Activated T-helper 17 cell treated with anti-CD3 and anti-CD28 coated beads, Interleukin-2, amount 50 U/mL, for 72 hours (primary cell): ENCODE data around the gene SSR3. TPM values are rescaled to one million over a fixed set of nuclear protein-coding genes. Genes with fewer than 3 reads are reported as not detected.

Source experiments
- ATAC-seq: fragments of 150-1000 bp; cut with Tn5 transposase; replicated peaks from 2 replicates; pipeline ENCODE4 v1.10.0; 2021; ENCODE audit warnings: mild to moderate bottlenecking, moderate library complexity
- H3K27ac Mint-ChIP-seq: one replicate; pipeline ENCODE4 v1.8.0; 2022; ENCODE audit warnings: mixed read lengths
- H3K27me3 Mint-ChIP-seq: one replicate; pipeline ENCODE4 v1.8.0; 2022; ENCODE audit warnings: mixed read lengths
- H3K36me3 Mint-ChIP-seq: one replicate; pipeline ENCODE4 v1.8.0; 2022; ENCODE audit warnings: low read depth, mild to moderate bottlenecking, mixed read lengths
- H3K4me1 Mint-ChIP-seq: one replicate; pipeline ENCODE4 v1.8.0; 2022; ENCODE audit warnings: mixed read lengths
- H3K4me3 Mint-ChIP-seq: one replicate; pipeline ENCODE4 v1.8.0; 2022; ENCODE audit warnings: mild to moderate bottlenecking, mixed read lengths
- H3K9me3 Mint-ChIP-seq: one replicate; pipeline ENCODE4 v1.8.0; 2022; ENCODE audit warnings: mixed read lengths
- total RNA-seq, 2 donors: library from RNA; stranded (reverse); gene quantifications; one replicate each; pipeline ENCODE4 v1.2.3, GENCODE V29; 2022

SSR3 gene
- total RNA-seq, 2 donors from 2014 or later: 140 to 188 TPM

GRCh38 chr3:156507285-156507684 lies 47.6 kb downstream of the SSR3 start:
- Mint-ChIP-seq H3K4me1 (peaks cover 8% of the 10 kb centered on the region), H3K27me3 (no peaks in the 10 kb centered on the region), H3K9me3 (no peaks in the 10 kb centered on the region), H3K27ac (no peak overlapping the region), H3K4me3 (no peak overlapping the region), H3K36me3 (no peaks in the 10 kb centered on the region)
- ATAC-seq: peak; percentile 86

GRCh38 chr3:156498307-156498706 lies 56.6 kb downstream of the SSR3 start:
- Mint-ChIP-seq H3K4me1 (no peaks in the 10 kb centered on the region), H3K9me3 (peaks cover 4% of the 10 kb centered on the region), H3K27ac (no peak overlapping the region), H3K4me3 (no peak overlapping the region), H3K27me3 (no peaks in the 10 kb centered on the region), H3K36me3 (no peaks in the 10 kb centered on the region)
- no peak for ATAC-seq

- no peak overlapping the region for H3K27ac Mint-ChIP-seq
- ATAC-seq: no peak
Measured at GRCh38 chr3:156497326-156497725, 57.6 kb downstream of the SSR3 start.

GRCh38 chr3:156495816-156496215 lies 59.1 kb downstream of the SSR3 start:
- no peaks in the 10 kb centered on the region for H3K4me1 Mint-ChIP-seq
- ATAC-seq: no peak
- no peak overlapping the region for H3K27ac Mint-ChIP-seq
- no peaks in the 10 kb centered on the region for H3K27me3 Mint-ChIP-seq
- H3K9me3 Mint-ChIP-seq: peaks cover 4% of the 10 kb centered on the region
- no peaks in the 10 kb centered on the region for H3K36me3 Mint-ChIP-seq
- H3K4me3 Mint-ChIP-seq: no peak overlapping the region

More at GRCh38 chr3:156497326-156497725, 57.6 kb downstream of the SSR3 start:
- Mint-ChIP-seq H3K27me3 (no peaks in the 10 kb centered on the region), H3K4me3 (no peak overlapping the region), H3K36me3 (no peaks in the 10 kb centered on the region), H3K4me1 (no peaks in the 10 kb centered on the region), H3K9me3 (peaks cover 4% of the 10 kb centered on the region)

- Mint-ChIP-seq H3K4me3 (no peak overlapping the region), H3K4me1 (no peaks in the 10 kb centered on the region), H3K36me3 (no peaks in the 10 kb centered on the region), H3K27me3 (no peaks in the 10 kb centered on the region), H3K27ac (no peak overlapping the region), H3K9me3 (peaks cover 4% of the 10 kb centered on the region)
- ATAC-seq: no peak
Measured at GRCh38 chr3:156493887-156494286, 61.0 kb downstream of the SSR3 start.

GRCh38 chr3:156492801-156493261 lies 62.1 kb downstream of the SSR3 start:
- no peak for ATAC-seq
- Mint-ChIP-seq H3K9me3 (no peaks in the 10 kb centered on the region), H3K36me3 (no peaks in the 10 kb centered on the region), H3K4me1 (no peaks in the 10 kb centered on the region), H3K4me3 (no peak overlapping the region), H3K27me3 (no peaks in the 10 kb centered on the region), H3K27ac (no peak overlapping the region)

- no peaks in the 10 kb centered on the region for H3K27me3 Mint-ChIP-seq
- no peak overlapping the region for H3K4me3 Mint-ChIP-seq
- H3K4me1 Mint-ChIP-seq: no peaks in the 10 kb centered on the region
- no peak overlapping the region for H3K27ac Mint-ChIP-seq
- no peaks in the 10 kb centered on the region for H3K9me3 Mint-ChIP-seq
- H3K36me3 Mint-ChIP-seq: no peaks in the 10 kb centered on the region
- no peak for ATAC-seq
Measured at GRCh38 chr3:156491192-156491591, 63.7 kb downstream of the SSR3 start.

Other genes with a start within 250 kb of the SSR3 start
- gene TIPARP, start 119.5 kb upstream of the SSR3 start, total RNA-seq: 10 to 100 TPM; 44.4 to 57.3 TPM